HepG2 (cell line): ENCODE results near the gene SLC23A2.

Experiments
- BHLHE40 ChIP-seq: IDR thresholded peaks from 2 replicates; pipeline ENCODE4 v1.6.1; 2011; ENCODE audit warnings: low read length, improper control_type of control experiment
- BORCS8-MEF2B ChIP-seq: sonication (generic); formaldehyde crosslinking; IDR thresholded peaks from 2 replicates; pipeline ENCODE4 v1.8.0; 2022; ENCODE audit warnings: mild to moderate bottlenecking, missing genetic modification reagents
- HIVEP1 ChIP-seq: sonication (generic); formaldehyde crosslinking; IDR thresholded peaks from 2 replicates; pipeline ENCODE4 v1.4.0; 2020; ENCODE audit warnings: mild to moderate bottlenecking, missing genetic modification reagents
- MZF1 ChIP-seq: sonication (generic); formaldehyde crosslinking; IDR thresholded peaks from 2 replicates; pipeline ENCODE4 v1.8.1; 2023; ENCODE audit warnings: mild to moderate bottlenecking, missing genetic modification reagents, borderline replicate concordance
- SIN3A ChIP-seq: IDR thresholded peaks from 2 replicates; pipeline ENCODE4 v1.6.1; 2011; ENCODE audit warnings: low read depth, mild to moderate bottlenecking, control low read depth, low read length, borderline replicate concordance
- ZNF329 ChIP-seq: sonication (generic); formaldehyde crosslinking; IDR thresholded peaks from 2 replicates; pipeline ENCODE4 v1.9.0; 2021; ENCODE audit warnings: low read depth, mild to moderate bottlenecking, missing genetic modification reagents
- ZNF558 ChIP-seq: sonication (generic); formaldehyde crosslinking; IDR thresholded peaks from 2 replicates; pipeline ENCODE4 v1.9.0; 2022; ENCODE audit warnings: mild to moderate bottlenecking, missing genetic modification reagents, borderline replicate concordance

DNA sequence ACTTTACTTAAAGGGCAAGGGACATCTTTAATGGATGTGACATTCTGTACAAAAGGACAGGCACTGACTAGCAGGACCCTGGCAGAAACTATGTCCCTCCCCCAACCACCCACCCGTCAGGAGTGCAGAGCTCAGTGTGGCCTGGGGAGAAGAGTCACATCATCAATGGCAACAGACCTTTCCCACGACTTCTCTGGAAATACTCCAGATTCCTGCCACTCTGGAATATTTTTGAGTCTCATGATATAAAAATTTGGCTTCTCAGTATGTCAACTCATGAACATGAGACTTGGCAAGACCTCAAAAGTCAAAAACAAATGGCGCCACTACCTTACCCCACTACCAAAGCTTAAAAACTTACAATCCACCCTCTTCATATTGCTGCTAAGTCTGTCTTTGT lies 118.3 kb downstream of the SLC23A2 start:
- TF ChIP-seq BHLHE40 (no peak), HIVEP1 (no peak), ZNF329 (no peak), SIN3A (no peak), BORCS8-MEF2B (CRISPR knock-in tag) (no peak), ZNF558 (CRISPR knock-in tag) (no peak), MZF1 (CRISPR knock-in tag) (no peak)
